ENCODE data around the gene NOTUM. TPM values are rescaled to one million over a fixed set of nuclear protein-coding genes. Genes with fewer than 3 reads are reported as not detected.

The NOTUM gene
- total and polyA plus RNA-seq, 4 experiments from 2014 or later: not detected

DNA sequence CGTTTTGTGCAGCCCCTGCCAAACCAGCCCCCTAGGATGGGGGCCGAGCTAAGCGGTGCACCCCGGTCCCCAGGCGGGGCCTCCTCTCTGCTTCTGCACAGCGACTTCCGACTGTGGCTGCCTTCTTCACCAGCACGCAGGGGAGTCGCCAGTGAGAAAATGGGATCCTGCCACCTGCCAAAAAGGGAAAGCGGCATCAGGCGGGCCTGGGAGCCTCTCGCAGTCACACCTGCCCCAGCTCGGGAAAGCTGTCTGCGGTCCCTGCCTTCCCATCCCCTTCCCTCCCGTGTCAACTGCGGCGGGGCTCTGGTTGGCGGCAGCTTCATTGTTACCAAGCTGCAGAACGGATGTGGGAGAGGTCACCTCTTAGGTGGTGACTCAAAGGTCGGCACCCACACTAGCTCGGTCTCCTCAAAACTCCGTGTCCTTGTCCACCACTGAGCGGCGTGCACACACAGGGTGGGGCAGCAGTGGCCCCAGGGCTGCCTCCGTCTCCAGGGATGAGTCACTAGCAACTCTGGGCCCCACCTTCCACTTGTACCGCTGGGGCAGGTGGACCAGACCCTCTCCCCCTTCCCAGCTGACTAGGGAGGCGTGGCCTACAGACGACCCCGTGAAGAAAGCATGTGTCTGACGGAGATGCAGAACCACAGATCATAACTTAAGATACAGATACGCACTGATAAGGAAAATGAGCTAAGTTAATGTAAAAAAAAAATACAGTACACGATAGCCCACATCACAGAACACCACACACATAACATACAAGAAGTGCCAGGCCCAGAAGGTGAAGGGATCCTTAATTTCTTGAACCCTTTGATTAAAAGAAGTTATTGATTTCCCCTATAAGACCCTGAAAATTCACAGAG is 48.3 kb downstream of the NOTUM start:
- Mint-ChIP-seq H3K4me3 (peak overlapping the region in 5 of 8 donors; percentile 13 to 72 (median 38)), H3K27me3 (no peaks in the 10 kb centered on the region), H3K36me3 (peaks cover 17 to 41% of the 10 kb centered on the region in 2 donors), H3K4me1 (peaks cover 12 to 45% (median 18%) of the 10 kb centered on the region in 4 donors), H3K9me3 (no peaks in the 10 kb centered on the region), H3K27ac (peak overlapping the region in 4 of 7 donors; percentile 3 to 83 (median 66))
- Histone ChIP-seq H3K4me1 (ENCODE audit: insufficient read depth, low read length) (peaks cover 36% of the 10 kb centered on the region), H3K36me3 (ENCODE audit: insufficient read depth, low read length) (peaks cover 51% of the 10 kb centered on the region), H3K27me3 (ENCODE audit: insufficient read depth, low read length) (no peaks in the 10 kb centered on the region), H3K9me3 (ENCODE audit: control insufficient read depth in 1 of 2, low read length in 2 of 2) (no peaks in the 10 kb centered on the region), H3K27ac (ENCODE audit: low read depth, low read length) (no peak overlapping the region), H3K4me3 (ENCODE audit: low read length in 2 of 2) (no peak overlapping the region)
- ChIA-PET CTCF (ENCODE audit: partially characterized antibody) (interaction anchor here (1.2 kb wide), 1 partner anchor 14 kb away, joined by 3 read pairs; no protein-coding TSS in a partner anchor), POLR2A (ENCODE audit: partially characterized antibody) (interaction anchor here (0.8 to 2.4 kb wide), 9 partner anchors 12 to 47 kb away, joined by 3 to 10 read pairs (median 3); partner anchors contain the start of genes ANAPC11, ARHGDIA and MAFG)
- no peak for DNase-seq
- intact Hi-C loops (cut with micrococcal nuclease): no loop called here

DNA sequence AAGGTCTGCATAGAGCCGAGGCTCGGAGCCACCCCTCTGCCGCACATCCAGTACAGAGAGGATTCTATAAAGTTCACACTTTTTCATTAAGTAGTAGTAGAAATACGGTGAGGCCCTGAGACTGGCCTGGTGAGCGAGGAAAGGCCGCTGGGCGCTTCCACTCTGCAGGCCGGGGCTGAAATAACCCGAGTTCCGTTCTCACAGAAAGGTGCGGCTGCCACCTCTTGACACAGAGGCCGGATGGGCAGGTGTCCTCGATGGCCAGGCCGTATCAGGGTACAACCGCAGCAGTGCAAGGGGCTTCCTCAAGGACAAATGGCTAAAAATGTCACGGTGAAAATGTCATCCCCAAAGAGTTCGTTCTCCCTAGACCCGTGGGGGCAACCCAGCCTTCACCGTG is 49.0 kb downstream of the NOTUM start:
- ChIA-PET POLR2A (ENCODE audit: partially characterized antibody) (interaction anchor here (0.6 to 1.5 kb wide), 6 partner anchors 8 to 78 kb away, joined by 3 to 6 read pairs (median 4); partner anchors contain the start of genes ALYREF, ANAPC11, ARHGDIA and MCRIP1), CTCF (ENCODE audit: partially characterized antibody) (no interaction called here)
- H3K27me3 Mint-ChIP-seq: no peaks in the 10 kb centered on the region
- Histone ChIP-seq H3K27ac (ENCODE audit: low read depth, low read length) (peak overlapping the region; percentile 44), H3K36me3 (ENCODE audit: insufficient read depth, low read length) (peaks cover 52% of the 10 kb centered on the region), H3K27me3 (ENCODE audit: insufficient read depth, low read length) (no peaks in the 10 kb centered on the region), H3K4me1 (ENCODE audit: insufficient read depth, low read length) (peaks cover 32% of the 10 kb centered on the region), H3K4me3 (ENCODE audit: low read length in 2 of 2) (no peak overlapping the region), H3K9me3 (ENCODE audit: control insufficient read depth in 1 of 2, low read length in 2 of 2) (no peaks in the 10 kb centered on the region)
- peak overlapping the region; percentile 53 to 83 (median 60) for H3K4me3 Mint-ChIP-seq
- H3K27ac Mint-ChIP-seq: peak overlapping the region in 3 of 7 donors; percentile 8 to 83 (median 77)
- peaks cover 17 to 37% of the 10 kb centered on the region in 2 donors for H3K36me3 Mint-ChIP-seq
- peaks cover 9 to 39% (median 15%) of the 10 kb centered on the region in 4 donors for H3K4me1 Mint-ChIP-seq
- H3K9me3 Mint-ChIP-seq: no peaks in the 10 kb centered on the region
- DNase-seq: no peak
- intact Hi-C loops (cut with micrococcal nuclease): loop anchor here (1.0 to 2.0 kb wide), 2 partner anchors 21 to 41 kb away; partner anchors contain the start of genes ALYREF, ANAPC11 and ARHGDIA

DNA sequence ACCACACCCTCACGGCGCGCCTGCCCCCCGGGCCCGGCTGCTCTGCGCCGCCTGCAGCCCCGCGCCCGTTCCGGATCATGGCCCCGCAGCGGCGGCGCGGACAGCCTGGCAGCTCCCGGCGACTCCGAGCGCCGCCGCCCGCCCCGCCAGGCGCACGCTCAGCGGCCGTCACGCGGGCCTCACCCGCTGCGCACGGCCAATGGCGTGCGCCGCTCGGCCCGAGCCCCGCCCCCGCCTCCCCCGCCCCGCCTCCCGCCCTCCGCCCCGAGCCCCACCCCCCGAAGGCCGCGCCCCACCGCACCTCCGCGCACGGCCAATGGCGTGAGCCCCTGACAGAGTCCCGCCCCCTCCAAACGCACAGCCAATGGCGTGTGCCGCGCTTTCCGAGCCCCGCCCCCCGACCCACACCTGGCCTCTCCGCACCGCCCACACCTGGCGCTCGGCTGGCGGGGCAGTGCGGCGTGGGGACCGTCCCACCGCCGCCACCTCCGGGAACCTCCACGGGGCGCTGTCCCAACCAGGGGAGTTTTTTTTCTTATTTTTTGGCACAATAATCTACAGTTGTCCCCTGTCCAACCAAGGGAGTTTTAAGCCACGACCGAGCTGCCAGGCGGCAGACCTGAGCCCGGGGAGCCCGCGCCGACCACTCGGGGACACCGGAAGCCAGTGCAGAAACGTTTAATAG is 49.6 kb downstream of the NOTUM start, which contains the start of gene PCYT2:
Gene PCYT2, minus strand, starts transcription at position 123 of the 685 bp plus-strand sequence. Its CDS starts 44 bp downstream, at position 79.
- DNase-seq: peak; percentile 90 to 94 (median 93)
- POLR2A ChIA-PET (ENCODE audit: partially characterized antibody): interaction anchor here (0.6 to 2.8 kb wide), 9 partner anchors 9 to 78 kb away, joined by 3 to 14 read pairs (median 4); partner anchors contain the start of genes ALYREF, ANAPC11, ARHGDIA and MCRIP1

DNA sequence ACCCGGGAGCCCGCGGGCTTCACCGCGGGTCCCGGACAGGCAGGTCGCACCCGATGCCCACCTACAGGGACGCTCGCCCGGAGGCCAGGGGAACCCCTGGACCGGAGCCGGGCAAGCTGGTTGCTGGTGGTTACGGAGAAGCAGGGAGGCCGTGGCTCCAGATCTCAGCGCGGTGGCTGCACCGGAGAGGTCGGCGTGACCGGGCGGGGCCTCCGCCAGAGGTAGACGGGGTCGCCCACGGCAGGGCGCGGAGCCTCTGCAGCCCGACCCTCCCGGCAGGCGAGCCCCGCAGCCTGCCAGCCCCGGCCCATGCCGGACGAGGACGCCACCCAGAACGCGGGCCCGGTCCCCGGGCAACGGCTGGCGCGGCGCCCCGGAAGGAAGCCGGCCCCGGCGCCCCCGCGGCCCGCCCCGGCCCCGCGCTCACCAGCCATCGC is 50.1 kb downstream of the NOTUM start:
- ChIA-PET CTCF (ENCODE audit: partially characterized antibody) (no interaction called here), POLR2A (ENCODE audit: partially characterized antibody) (interaction anchor here (0.9 to 2.8 kb wide), 7 partner anchors 9 to 77 kb away, joined by 3 to 14 read pairs (median 5); partner anchors contain the start of genes ALYREF, ANAPC11, ARHGDIA and MCRIP1)
- peak overlapping the region; percentile 8 to 70 for H3K4me3 ChIP-seq (ENCODE audit: low read length in 2 of 2)
- no peaks in the 10 kb centered on the region for H3K9me3 ChIP-seq (ENCODE audit: control insufficient read depth in 1 of 2, low read length in 2 of 2)
- H3K4me1 Mint-ChIP-seq: peaks cover 2 to 28% (median 8%) of the 10 kb centered on the region in 4 donors
- H3K27me3 ChIP-seq (ENCODE audit: insufficient read depth, low read length): no peaks in the 10 kb centered on the region
- peak overlapping the region; percentile 55 for H3K27ac ChIP-seq (ENCODE audit: low read depth, low read length)
- peaks cover 20% of the 10 kb centered on the region for H3K4me1 ChIP-seq (ENCODE audit: insufficient read depth, low read length)
- peak overlapping the region in 1 of 7 donors; percentile 68 for H3K27ac Mint-ChIP-seq
- intact Hi-C loops (cut with micrococcal nuclease): loop anchor here (1.0 to 2.0 kb wide), 2 partner anchors 20 to 40 kb away; partner anchors contain the start of genes ALYREF, ANAPC11 and ARHGDIA
- H3K27me3 Mint-ChIP-seq: no peaks in the 10 kb centered on the region
- H3K4me3 Mint-ChIP-seq: peak overlapping the region; percentile 81 to 90 (median 86)
- peaks cover 58% of the 10 kb centered on the region for H3K36me3 ChIP-seq (ENCODE audit: insufficient read depth, low read length)
- peaks cover 16 to 35% of the 10 kb centered on the region in 2 donors for H3K36me3 Mint-ChIP-seq
- DNase-seq: peak in 1 of 5 donors; percentile 55
- no peaks in the 10 kb centered on the region for H3K9me3 Mint-ChIP-seq

More for the DNA sequence above, 49.6 kb downstream of the NOTUM start, which contains the start of gene PCYT2:
- intact Hi-C loops (cut with micrococcal nuclease): loop anchor here (1.0 to 2.0 kb wide), 2 partner anchors 20 to 41 kb away; partner anchors contain the start of genes ALYREF, ANAPC11 and ARHGDIA
- Mint-ChIP-seq H3K27ac (peak within 1 kb of the TSS in 6 of 7 donors; percentile 8 to 85 (median 82)), H3K9me3 (no peaks in the 10 kb centered on the region), H3K36me3 (peaks cover 17 to 37% of the 10 kb centered on the region in 2 donors), H3K27me3 (no peaks in the 10 kb centered on the region), H3K4me3 (peak within 1 kb of the TSS; percentile 81 to 90 (median 86)), H3K4me1 (peaks cover 5 to 34% (median 10%) of the 10 kb centered on the region in 4 donors)
- CTCF ChIA-PET (ENCODE audit: partially characterized antibody): no interaction called here
- Histone ChIP-seq H3K4me1 (ENCODE audit: insufficient read depth, low read length) (peaks cover 26% of the 10 kb centered on the region), H3K9me3 (ENCODE audit: control insufficient read depth in 1 of 2, low read length in 2 of 2) (no peaks in the 10 kb centered on the region), H3K36me3 (ENCODE audit: insufficient read depth, low read length) (peaks cover 57% of the 10 kb centered on the region), H3K4me3 (ENCODE audit: low read length in 2 of 2) (peak within 1 kb of the TSS; percentile 8 to 70), H3K27me3 (ENCODE audit: insufficient read depth, low read length) (no peaks in the 10 kb centered on the region), H3K27ac (ENCODE audit: low read depth, low read length) (peak within 1 kb of the TSS; percentile 55)

DNA sequence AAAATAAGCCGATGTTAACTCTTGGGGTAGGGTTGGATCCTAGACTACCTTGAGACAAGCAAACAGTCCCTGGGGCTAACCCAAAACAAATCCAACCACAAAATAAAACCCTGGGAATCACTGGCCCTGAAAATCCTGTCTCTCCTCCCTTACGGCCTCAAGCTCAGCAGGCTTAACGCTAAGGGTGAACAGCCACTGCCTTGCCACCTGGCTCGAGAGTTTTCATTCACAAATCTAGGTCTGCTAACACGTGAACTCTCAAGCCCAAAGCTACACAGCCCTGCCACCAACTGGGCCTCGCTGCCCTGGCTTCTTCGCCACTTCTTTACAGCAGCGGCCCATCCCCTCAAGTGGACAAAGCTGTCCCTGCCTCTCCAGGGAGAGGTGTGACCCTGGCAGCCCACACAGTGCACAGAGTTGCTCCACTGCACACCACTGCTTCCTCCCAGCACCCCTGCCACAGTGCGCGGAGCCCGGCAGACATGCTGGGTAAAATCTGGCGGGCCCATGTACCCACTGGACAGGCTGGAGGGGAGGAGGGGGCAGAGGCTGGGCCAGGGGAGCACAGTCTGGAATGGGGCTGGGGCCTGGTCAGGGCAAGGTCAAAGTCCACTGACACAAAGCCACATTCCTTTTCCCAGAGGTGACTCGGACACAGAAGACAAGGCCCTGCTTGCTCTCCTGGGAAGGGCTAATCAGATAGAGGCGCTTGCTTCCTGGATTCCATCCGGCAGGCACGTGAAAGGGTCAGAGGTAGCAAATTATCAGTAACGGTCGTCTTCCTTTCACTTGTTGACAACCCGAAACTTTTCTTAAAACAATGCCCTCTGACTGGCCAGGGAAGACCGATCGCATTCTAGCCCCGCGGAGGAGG is 50.8 kb downstream of the NOTUM start:
- Histone ChIP-seq H3K4me1 (ENCODE audit: insufficient read depth, low read length) (peaks cover 15% of the 10 kb centered on the region), H3K9me3 (ENCODE audit: control insufficient read depth in 1 of 2, low read length in 2 of 2) (no peaks in the 10 kb centered on the region), H3K27me3 (ENCODE audit: insufficient read depth, low read length) (no peaks in the 10 kb centered on the region), H3K36me3 (ENCODE audit: insufficient read depth, low read length) (peaks cover 52% of the 10 kb centered on the region), H3K4me3 (ENCODE audit: low read length in 2 of 2) (peak overlapping the region; percentile 8 to 70), H3K27ac (ENCODE audit: low read depth, low read length) (peak overlapping the region; percentile 55)
- peaks cover 0 to 24% (median 6%) of the 10 kb centered on the region in 4 donors for H3K4me1 Mint-ChIP-seq
- no peaks in the 10 kb centered on the region for H3K9me3 Mint-ChIP-seq
- H3K4me3 Mint-ChIP-seq: peak overlapping the region; percentile 81 to 90 (median 86)
- CTCF ChIA-PET (ENCODE audit: partially characterized antibody): no interaction called here
- POLR2A ChIA-PET (ENCODE audit: partially characterized antibody): interaction anchor here (0.8 to 2.8 kb wide), 6 partner anchors 9 to 57 kb away, joined by 3 to 14 read pairs (median 4); partner anchors contain the start of gene ARHGDIA
- peaks cover 9 to 31% of the 10 kb centered on the region in 2 donors for H3K36me3 Mint-ChIP-seq
- DNase-seq: no peak
- intact Hi-C loops (cut with micrococcal nuclease): loop anchor here (2.0 kb wide), 1 partner anchor 39 kb away; the partner anchor contains the start of gene ARHGDIA
- H3K27ac Mint-ChIP-seq: peak overlapping the region in 5 of 7 donors; percentile 60 to 85 (median 80)
- no peaks in the 10 kb centered on the region for H3K27me3 Mint-ChIP-seq

DNA sequence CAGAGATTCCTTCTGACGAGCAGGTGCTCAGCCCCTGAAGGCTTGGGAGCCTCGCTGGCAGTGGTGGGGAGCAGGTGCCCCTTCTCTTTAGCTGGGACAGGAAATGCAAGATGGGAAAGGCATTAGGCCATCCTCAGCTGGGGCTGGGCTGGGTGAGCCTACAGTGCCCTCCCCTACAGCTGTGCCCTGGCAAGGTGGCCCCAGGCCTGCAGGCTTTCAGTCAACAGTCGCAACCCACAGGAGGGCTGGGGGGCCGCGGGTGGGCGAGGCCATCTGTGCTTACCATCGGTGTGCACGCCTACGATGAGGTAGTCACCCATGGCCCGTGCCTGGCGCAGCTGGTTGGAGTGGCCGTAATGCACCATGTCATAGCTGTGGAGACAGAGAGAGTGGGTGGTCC is 51.8 kb downstream of the NOTUM start:
- H3K27ac ChIP-seq (ENCODE audit: low read depth, low read length): no peak overlapping the region
- H3K9me3 Mint-ChIP-seq: no peaks in the 10 kb centered on the region
- no peaks in the 10 kb centered on the region for H3K9me3 ChIP-seq (ENCODE audit: control insufficient read depth in 1 of 2, low read length in 2 of 2)
- no peaks in the 10 kb centered on the region for H3K27me3 Mint-ChIP-seq
- H3K4me3 ChIP-seq (ENCODE audit: low read length in 2 of 2): no peak overlapping the region
- H3K4me3 Mint-ChIP-seq: peak overlapping the region in 2 of 8 donors; percentile 20 to 54
- H3K36me3 Mint-ChIP-seq: peaks cover 8 to 21% of the 10 kb centered on the region in 2 donors
- ChIA-PET CTCF (ENCODE audit: partially characterized antibody) (no interaction called here), POLR2A (ENCODE audit: partially characterized antibody) (interaction anchor here (1.8 to 2.8 kb wide), 3 partner anchors 17 to 43 kb away, joined by 4 to 14 read pairs (median 11); partner anchors contain the start of gene ARHGDIA)
- peaks cover 42% of the 10 kb centered on the region for H3K36me3 ChIP-seq (ENCODE audit: insufficient read depth, low read length)
- H3K4me1 Mint-ChIP-seq: peaks cover 0 to 22% (median 6%) of the 10 kb centered on the region in 4 donors
- DNase-seq: no peak
- intact Hi-C loops (cut with micrococcal nuclease): no loop called here
- H3K4me1 ChIP-seq (ENCODE audit: insufficient read depth, low read length): peaks cover 15% of the 10 kb centered on the region
- H3K27ac Mint-ChIP-seq: no peak overlapping the region
- H3K27me3 ChIP-seq (ENCODE audit: insufficient read depth, low read length): no peaks in the 10 kb centered on the region

Data from CD4-positive, alpha-beta memory T cell (primary cell).